Measurements from ENCODE around the gene COL27A1.
A peak's percentile ranks its signal among the peaks of the same experiment; 100 is the strongest.
"Not testable (repeated sequence)": the region's sequence is repeated elsewhere in the genome, so short reads cannot be mapped to it uniquely, and the experiment has no call there.

Gene COL27A1

GRCh38 chr9:114185570-114186490, 30.5 kb downstream of the COL27A1 start:
- DNase-seq, result no peak

- no peak for DNase-seq
Measured at GRCh38 chr9:114186605-114187289, 31.4 kb downstream of the COL27A1 start.

GRCh38 chr9:114187827-114188226, 32.5 kb downstream of the COL27A1 start:
- no peak for DNase-seq

GRCh38 chr9:114189823-114190562, 34.7 kb downstream of the COL27A1 start:
- no peak for DNase-seq

- no peak for DNase-seq
Measured at GRCh38 chr9:114190563-114190905, 35.2 kb downstream of the COL27A1 start.

- DNase-seq, result not testable (repeated sequence)
Measured at GRCh38 chr9:114191402-114191801, 36.1 kb downstream of the COL27A1 start.

GRCh38 chr9:114192539-114192938, 37.2 kb downstream of the COL27A1 start:
- no peak for DNase-seq

- DNase-seq, result no peak
Measured at GRCh38 chr9:114193090-114193489, 37.8 kb downstream of the COL27A1 start.

GRCh38 chr9:114196117-114196516, 40.8 kb downstream of the COL27A1 start:
- no peak for DNase-seq

GRCh38 chr9:114196979-114197622, 41.8 kb downstream of the COL27A1 start:
- no peak for DNase-seq

GRCh38 chr9:114198249-114199040, 43.1 kb downstream of the COL27A1 start:
- no peak for DNase-seq

GRCh38 chr9:114200721-114201300, 45.5 kb downstream of the COL27A1 start:
- no peak for DNase-seq

GRCh38 chr9:114202396-114202795, 47.1 kb downstream of the COL27A1 start:
- peak; percentile 3 for DNase-seq

GRCh38 chr9:114202849-114203248, 47.5 kb downstream of the COL27A1 start:
- no peak for DNase-seq

- no peak for DNase-seq
Measured at GRCh38 chr9:114203410-114204140, 48.2 kb downstream of the COL27A1 start.

- no peak for DNase-seq
Measured at GRCh38 chr9:114204265-114204664, 48.9 kb downstream of the COL27A1 start.

GRCh38 chr9:114205171-114206015, 50.1 kb downstream of the COL27A1 start:
- no peak for DNase-seq

- DNase-seq, result no peak
Measured at GRCh38 chr9:114206221-114206789, 51.0 kb downstream of the COL27A1 start.

GRCh38 chr9:114207034-114207810, 51.9 kb downstream of the COL27A1 start:
- no peak for DNase-seq
